ENCODE data around the gene SLC13A4. TPM values are rescaled to one million over a fixed set of nuclear protein-coding genes. Genes with fewer than 3 reads are reported as not detected.

The SLC13A4 gene
- total and polyA plus RNA-seq, 2 of the 4 experiments (the other 2 are of a cell fraction): 0.10 TPM; not detected in 1

- Histone ChIP-seq H2AK9ac (replicated peaks; ENCODE audit: low read depth, low read length, poor library complexity) (no peak overlapping the region), H3K4me3 (ENCODE audit: insufficient read depth, low read depth, low read length) (no peak overlapping the region), H2AFZ (replicated peaks; ENCODE audit: low read length, poor library complexity) (no peak overlapping the region), H3K9ac (ENCODE audit: low read depth, low read length) (no peak overlapping the region), H2BK20ac (ENCODE audit: low read depth, low read length) (no peak overlapping the region), H3K27ac (ENCODE audit: insufficient read depth, low read length) (no peak overlapping the region), H2BK5ac (ENCODE audit: low read depth, low read length, poor library complexity, severe bottlenecking) (no peak overlapping the region), H2BK15ac (ENCODE audit: low read depth, low read length) (no peak overlapping the region), H4K20me1 (ENCODE audit: insufficient read depth, low read length) (0 out of 2 replicates have a peak, but pooled peaks cover 6% of the 10 kb centered on the region), H3K79me1 (ENCODE audit: low read depth in 1 of 2, low read length in 2 of 2) (peaks cover 42 to 76% of the 10 kb centered on the region in 2 experiments), H4K91ac (ENCODE audit: insufficient read depth, low read depth, low read length) (no peak overlapping the region), H3K4ac (ENCODE audit: low read depth, low read length) (no peak overlapping the region), H3K36me3 (ENCODE audit: control insufficient read depth, insufficient read depth, low read length) (peaks cover 7% of the 10 kb centered on the region), H3K9me1 (ENCODE audit: insufficient read depth, low read length) (peaks cover 36% of the 10 kb centered on the region), H3K23ac (ENCODE audit: low read depth, low read length) (no peak overlapping the region), H4K8ac (ENCODE audit: low read depth in 2 of 2, low read length in 2 of 2) (no peak overlapping the region), H4K5ac (ENCODE audit: low read depth, low read length) (no peak overlapping the region), H3K56ac (ENCODE audit: extremely low read depth, insufficient read depth, low read length) (no peak overlapping the region), H3K9me3 (ENCODE audit: control insufficient read depth, insufficient read depth, low read length) (no peaks in the 10 kb centered on the region), H3K14ac (replicated peaks; ENCODE audit: low read depth, low read length) (no peak overlapping the region), H3K27me3 (ENCODE audit: control insufficient read depth, insufficient read depth, low read length) (no peaks in the 10 kb centered on the region), H3K4me1 (ENCODE audit: control insufficient read depth, insufficient read depth, low read length) (peaks cover 22% of the 10 kb centered on the region), H3K4me2 (ENCODE audit: low read depth, low read length) (no peak overlapping the region), H2AK5ac (ENCODE audit: low read depth, low read length) (peak overlapping the region; percentile 72), H3K18ac (ENCODE audit: low read depth, low read length) (no peak overlapping the region), H2BK120ac (ENCODE audit: low read depth, low read length) (no peak overlapping the region)
- CTCF ChIA-PET: interaction anchor here (2.2 kb wide), 1 partner anchor 9 kb away, joined by 6 read pairs; no protein-coding TSS in a partner anchor
- intact Hi-C loops (cut with micrococcal nuclease) (no loop called here), dilution Hi-C loops (cut with HindIII; ENCODE audit: low sequenced_read_pairs, unreplicated experiment) (no loop called here), in situ Hi-C loops (cut with MboI; ENCODE audit: low sequenced_read_pairs) (no loop called here)
- no CpG with 5 or more reads among the region's 3 CpGs for WGBS, 2 experiments (ENCODE audit: extremely low coverage in 2 of 2, insufficient read length in 1 of 2)
- POLR2A ChIA-PET (ENCODE audit: unreplicated experiment): no interaction called here
- no peak for DNase-seq
- no peak for ATAC-seq (ENCODE audit: low read depth)
- no TSS peak for BruUV-seq (replicated peaks)
- TF ChIP-seq FOS (IDR thresholded peaks at IDR 0.05; ENCODE audit: low read depth, low read length) (no peak), MAFK (IDR thresholded peaks at IDR 0.05; ENCODE audit: low read depth, low read length) (no peak), BHLHE40 (IDR thresholded peaks at IDR 0.05; ENCODE audit: low read depth, low read length) (no peak), USF2 (IDR thresholded peaks at IDR 0.05; ENCODE audit: low read depth, low read length) (no peak), CTCF (conservative IDR thresholded peaks at IDR 0.05; ENCODE audit: low read depth, low read length) (no peak), CEBPB (IDR thresholded peaks at IDR 0.05; ENCODE audit: low read depth, low read length) (no peak), RFX5 (IDR thresholded peaks at IDR 0.05; ENCODE audit: low read depth, low read length) (no peak)
Observed at GRCh38 chr7:135682191-135682590, 45.8 kb downstream of the SLC13A4 start.

All from IMR-90 (cell line).